Measurements from ENCODE around the gene HFM1. TPM values are rescaled to one million over a fixed set of nuclear protein-coding genes. Genes with fewer than 3 reads are reported as not detected.

HFM1 gene
- total and polyA plus RNA-seq, 10 of the 15 experiments (the other 5 are each of a cell fraction or from before 2014, with no cell fraction given): not detected

- ChIA-PET CTCF (no interaction called here), POLR2A (no interaction called here), SMC1A (ENCODE audit: uncharacterized antibody, unreplicated experiment) (no interaction called here), RAD21 (ENCODE audit: unreplicated experiment) (no interaction called here)
- TF ChIP-seq CBX5 (IDR thresholded peaks at IDR 0.05; ENCODE audit: low read depth): no peak
- no peak for TF ChIP-seq TCF3 (IDR thresholded peaks at IDR 0.05; ENCODE audit: borderline replicate concordance, insufficient read depth, low read depth, low read length)
- no peak for TF ChIP-seq BACH1 (IDR thresholded peaks at IDR 0.05; ENCODE audit: borderline replicate concordance)
- no peak for TF ChIP-seq USF1 (IDR thresholded peaks at IDR 0.05; ENCODE audit: borderline replicate concordance, extremely low read length, insufficient read depth, low read depth, low read length)
- ATAC-seq (no peak), FAIRE-seq (no peak), DNase-seq (ENCODE audit: low read depth, low spot score) (no peak)
- Histone ChIP-seq H3K4me1 (ENCODE audit: control insufficient read depth, insufficient read depth, low read length) (no peaks in the 10 kb centered on the region), H3K27me3 (replicated peaks in 1 of 2; ENCODE audit: control insufficient read depth in 2 of 2, insufficient read depth in 2 of 2, low read length in 1 of 2) (no peaks in the 10 kb centered on the region; a peak in 1 of 4 replicates), H3K4me2 (ENCODE audit: control insufficient read depth, insufficient read depth) (no peak overlapping the region), H3K36me3 (ENCODE audit: control insufficient read depth in 2 of 2, insufficient read depth in 2 of 2, low read length in 1 of 2) (no peaks in the 10 kb centered on the region), H3K9ac (ENCODE audit: control insufficient read depth, insufficient read depth, low read length) (no peak overlapping the region), H3K4me3 (no peak overlapping the region), H3K27ac (ENCODE audit: control insufficient read depth, insufficient read depth) (no peak overlapping the region), H3K9me3 (replicated peaks; ENCODE audit: control insufficient read depth, insufficient read depth, low read length) (no peaks in the 10 kb centered on the region), H2AFZ (ENCODE audit: control insufficient read depth, low read depth, low read length) (no peak overlapping the region), H3K79me2 (ENCODE audit: control insufficient read depth, insufficient read depth, low read length) (no peaks in the 10 kb centered on the region), H4K20me1 (ENCODE audit: control insufficient read depth, insufficient read depth) (no peaks in the 10 kb centered on the region)
- in situ Hi-C loops (cut with MboI): no loop called here
- WGBS (ENCODE audit: insufficient coverage, insufficient replicate concordance, low lambda C conversion rate, missing lambda C conversion rate): 44% methylated on average over 2 of the region's 2 CpGs
- intact Hi-C loops (cut with micrococcal nuclease; ENCODE audit: unreplicated experiment): no loop called here
- no TSS peak for BruUV-seq (replicated peaks)
These were observed 93.0 kb downstream of the HFM1 start for GRCh38 chr1:91311672-91312071.

DNA sequence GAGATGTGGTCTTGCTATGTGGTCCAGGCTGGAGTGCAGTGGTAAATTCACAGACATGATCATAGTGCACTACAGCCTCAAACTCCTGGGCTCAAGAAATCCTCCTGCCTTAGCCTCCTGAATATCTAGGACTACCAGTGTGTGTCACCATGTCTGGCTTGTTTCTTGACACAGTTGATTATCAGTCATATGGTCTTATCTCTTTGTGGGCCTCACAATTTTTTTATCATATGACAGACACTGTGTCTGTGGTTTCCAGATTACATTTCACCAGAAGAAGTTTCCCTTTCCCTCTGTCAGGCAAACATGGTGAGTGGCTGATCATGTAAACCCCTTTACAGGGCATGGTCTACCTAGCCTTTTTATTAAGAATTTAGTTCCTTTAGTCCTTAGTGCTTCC lies 96.1 kb downstream of the HFM1 start:
- H3K9ac ChIP-seq (ENCODE audit: control insufficient read depth, insufficient read depth, low read length): no peak overlapping the region
- no peaks in the 10 kb centered on the region for H3K9me3 ChIP-seq (replicated peaks; ENCODE audit: control insufficient read depth, insufficient read depth, low read length)
- H3K4me1 ChIP-seq (ENCODE audit: control insufficient read depth, insufficient read depth, low read length): no peaks in the 10 kb centered on the region
- FAIRE-seq (no peak), DNase-seq (ENCODE audit: low read depth, low spot score) (no peak), ATAC-seq (no peak)
- no TSS peak for BruUV-seq (replicated peaks)
- H2AFZ ChIP-seq (ENCODE audit: control insufficient read depth, low read depth, low read length): no peak overlapping the region
- no peak overlapping the region for H3K27ac ChIP-seq (ENCODE audit: control insufficient read depth, insufficient read depth)
- ChIA-PET SMC1A (ENCODE audit: uncharacterized antibody, unreplicated experiment) (no interaction called here), RAD21 (ENCODE audit: unreplicated experiment) (no interaction called here), POLR2A (no interaction called here), CTCF (interaction anchor here (1.0 kb wide), 1 partner anchor 64 kb away, joined by 3 read pairs; no protein-coding TSS in a partner anchor)
- no peaks in the 10 kb centered on the region for H3K36me3 ChIP-seq (ENCODE audit: control insufficient read depth in 2 of 2, insufficient read depth in 2 of 2, low read length in 1 of 2)
- H3K79me2 ChIP-seq (ENCODE audit: control insufficient read depth, insufficient read depth, low read length): no peaks in the 10 kb centered on the region
- no peak overlapping the region for H3K4me2 ChIP-seq (ENCODE audit: control insufficient read depth, insufficient read depth)
- in situ Hi-C loops (cut with MboI) (no loop called here), intact Hi-C loops (cut with micrococcal nuclease; ENCODE audit: unreplicated experiment) (no loop called here)
- H3K27me3 ChIP-seq (replicated peaks in 1 of 2; ENCODE audit: control insufficient read depth in 2 of 2, insufficient read depth in 2 of 2, low read length in 1 of 2): no peaks in the 10 kb centered on the region
- H4K20me1 ChIP-seq (ENCODE audit: control insufficient read depth, insufficient read depth): no peaks in the 10 kb centered on the region
- no peak overlapping the region for H3K4me3 ChIP-seq
- TF ChIP-seq NFXL1 (IDR thresholded peaks at IDR 0.05; ENCODE audit: borderline replicate concordance) (no peak), HCFC1 (IDR thresholded peaks at IDR 0.05; ENCODE audit: low read length) (no peak), PML (IDR thresholded peaks at IDR 0.05; ENCODE audit: low read length) (no peak), RUNX3 (IDR thresholded peaks at IDR 0.05; ENCODE audit: low read length) (no peak), EP300 (IDR thresholded peaks at IDR 0.05; ENCODE audit: borderline replicate concordance in 1 of 2, control insufficient read depth in 1 of 2, low read depth in 2 of 2, low read length in 2 of 2) (no peak), TARDBP (IDR thresholded peaks at IDR 0.05; ENCODE audit: borderline replicate concordance) (no peak), ZZZ3 (IDR thresholded peaks at IDR 0.05; ENCODE audit: control insufficient read depth, insufficient read length, low read depth) (no peak), HDAC2 (IDR thresholded peaks at IDR 0.05) (no peak), BMI1 (IDR thresholded peaks at IDR 0.05; ENCODE audit: borderline replicate concordance) (no peak), RBBP5 (conservative IDR thresholded peaks at IDR 0.05) (no peak), HDGF (IDR thresholded peaks at IDR 0.05) (no peak), ZNF384 (IDR thresholded peaks at IDR 0.05; ENCODE audit: borderline replicate concordance, low read depth, low read length) (no peak), SIN3A (IDR thresholded peaks at IDR 0.05; ENCODE audit: low read depth, low read length) (no peak)

Measured in GM12878 (cell line).